ENCODE data around the gene ACYP2.

DNA sequence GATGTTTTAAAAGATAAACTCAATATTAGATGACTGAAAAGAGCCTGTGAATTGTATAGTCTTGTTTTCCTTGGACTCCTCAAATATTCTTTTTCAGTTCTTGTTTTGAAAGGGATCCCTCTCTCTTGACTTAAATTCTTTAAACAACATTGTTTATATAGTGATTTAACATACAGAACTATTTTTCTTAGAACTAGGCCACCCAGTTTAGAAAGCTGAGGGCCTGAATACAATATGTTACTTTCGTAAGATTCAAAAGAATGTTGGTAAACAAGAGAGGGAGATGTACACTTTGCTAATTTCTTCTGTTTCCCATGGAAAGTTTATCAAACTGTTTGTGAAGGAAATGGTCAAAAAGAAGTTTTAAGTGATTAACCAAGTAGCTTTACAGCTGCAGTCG, 146.1 kb downstream of the ACYP2 start:
- TF ChIP-seq, protein P1, sequence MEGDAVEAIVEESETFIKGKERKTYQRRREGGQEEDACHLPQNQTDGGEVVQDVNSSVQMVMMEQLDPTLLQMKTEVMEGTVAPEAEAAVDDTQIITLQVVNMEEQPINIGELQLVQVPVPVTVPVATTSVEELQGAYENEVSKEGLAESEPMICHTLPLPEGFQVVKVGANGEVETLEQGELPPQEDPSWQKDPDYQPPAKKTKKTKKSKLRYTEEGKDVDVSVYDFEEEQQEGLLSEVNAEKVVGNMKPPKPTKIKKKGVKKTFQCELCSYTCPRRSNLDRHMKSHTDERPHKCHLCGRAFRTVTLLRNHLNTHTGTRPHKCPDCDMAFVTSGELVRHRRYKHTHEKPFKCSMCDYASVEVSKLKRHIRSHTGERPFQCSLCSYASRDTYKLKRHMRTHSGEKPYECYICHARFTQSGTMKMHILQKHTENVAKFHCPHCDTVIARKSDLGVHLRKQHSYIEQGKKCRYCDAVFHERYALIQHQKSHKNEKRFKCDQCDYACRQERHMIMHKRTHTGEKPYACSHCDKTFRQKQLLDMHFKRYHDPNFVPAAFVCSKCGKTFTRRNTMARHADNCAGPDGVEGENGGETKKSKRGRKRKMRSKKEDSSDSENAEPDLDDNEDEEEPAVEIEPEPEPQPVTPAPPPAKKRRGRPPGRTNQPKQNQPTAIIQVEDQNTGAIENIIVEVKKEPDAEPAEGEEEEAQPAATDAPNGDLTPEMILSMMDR (IDR thresholded peaks at IDR 0.05) = no peak
- TF ChIP-seq POLR2A (IDR thresholded peaks at IDR 0.05; ENCODE audit: low read depth) (no peak), EP300 (IDR thresholded peaks at IDR 0.05) (no peak), POLR2AphosphoS5 (IDR thresholded peaks at IDR 0.05) (no peak)
